ENCODE data around the gene IL4.

GRCh38 chr5:132681476-132681831 is 7.7 kb downstream of the IL4 start:
- TF ChIP-seq RFX5 (IDR thresholded peaks at IDR 0.05; ENCODE audit: low read depth, low read length) (no peak), SMARCE1 (IDR thresholded peaks at IDR 0.05; ENCODE audit: borderline replicate concordance) (no peak), ZNF343 (CRISPR knock-in tag; IDR thresholded peaks at IDR 0.05) (no peak), POLR2A (IDR thresholded peaks at IDR 0.05; ENCODE audit: insufficient read depth in 1 of 2, low read depth in 2 of 2, low read length in 2 of 2) (no peak), EZH2 (conservative IDR thresholded peaks at IDR 0.05; ENCODE audit: low read depth, low read length) (no peak), CTCF (CRISPR knock-in tag; IDR thresholded peaks at IDR 0.05) (no peak)

Data from HepG2 (cell line).